DMS79 (cell line): ENCODE data around the gene CHEK2.
"Not testable (repeated sequence)": the region's sequence is repeated elsewhere in the genome, so short reads cannot be mapped to it uniquely, and the experiment has no call there.

Source experiments
- DNase-seq: peaks from one replicate; lab custom pipeline; 2025; lab: John Stamatoyannopoulos, UW

The CHEK2 gene

DNA sequence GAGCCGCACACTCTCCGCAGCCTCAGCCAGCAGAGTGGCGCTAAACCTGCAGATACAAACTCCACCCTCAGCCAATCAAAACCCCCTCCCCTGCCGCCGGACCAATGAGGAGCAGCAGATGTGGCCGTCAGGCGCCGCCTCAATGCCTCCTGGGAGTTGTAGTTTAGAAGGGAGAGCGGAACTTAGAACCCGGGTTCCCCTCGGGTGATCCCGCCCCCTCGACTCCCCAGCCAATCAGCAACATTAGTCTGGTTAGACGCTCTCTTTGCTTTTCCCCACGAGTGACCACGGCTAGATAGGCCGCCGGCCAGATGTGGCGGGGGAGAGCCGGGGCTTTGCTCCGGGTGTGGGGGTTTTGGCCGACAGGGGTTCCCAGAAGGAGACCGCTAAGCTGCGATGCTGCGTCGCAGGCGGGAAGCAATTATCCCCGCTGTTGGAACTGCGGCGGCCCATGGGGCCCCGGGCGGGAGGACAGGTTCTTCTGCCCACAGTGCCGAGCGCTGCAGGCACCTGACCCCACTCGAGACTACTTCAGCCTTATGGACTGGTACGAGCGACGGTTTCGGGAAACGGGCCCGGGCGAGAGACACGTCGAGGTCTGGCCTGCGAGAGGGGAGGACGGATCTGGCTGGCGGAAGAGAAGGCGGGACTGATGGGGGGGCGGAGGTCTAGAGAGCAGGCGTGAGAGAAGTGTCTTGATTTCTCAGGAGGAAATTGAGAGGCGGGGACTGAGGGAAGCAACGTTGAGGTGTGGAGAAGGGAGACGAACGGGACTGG is at the start of gene CHEK2, which contains the start of gene HSCB:
TSS of gene CHEK2 (minus strand) at position 36 of the 777 bp plus-strand sequence. CDS start 7,099 bp downstream, outside the sequence.
TSS of gene HSCB (plus strand) at position 255 of the 777 bp plus-strand sequence. CDS start at position 312, 57 bp downstream.
- peak; percentile 91 for DNase-seq

DNA sequence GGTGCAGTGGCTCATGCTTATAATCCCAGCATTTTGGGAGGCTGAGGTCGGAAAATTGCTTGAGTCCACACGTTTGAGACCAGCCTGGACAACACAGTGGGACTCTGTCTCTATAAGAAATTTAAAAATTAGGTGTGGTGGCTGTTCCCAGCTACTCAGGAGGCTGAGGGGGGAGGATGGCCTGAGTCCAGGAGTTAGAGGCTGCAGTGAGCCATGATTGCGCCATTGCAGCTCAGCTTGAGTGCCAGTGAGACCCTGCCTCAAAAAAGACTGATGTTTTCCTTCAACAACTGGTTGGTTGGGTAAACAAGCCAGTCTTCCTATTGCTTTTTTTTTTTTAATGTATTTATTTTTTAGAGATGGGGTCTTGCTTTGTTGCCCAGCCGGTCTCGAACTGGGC is 49.5 kb upstream of the CHEK2 start:
- no peak for DNase-seq

DNA sequence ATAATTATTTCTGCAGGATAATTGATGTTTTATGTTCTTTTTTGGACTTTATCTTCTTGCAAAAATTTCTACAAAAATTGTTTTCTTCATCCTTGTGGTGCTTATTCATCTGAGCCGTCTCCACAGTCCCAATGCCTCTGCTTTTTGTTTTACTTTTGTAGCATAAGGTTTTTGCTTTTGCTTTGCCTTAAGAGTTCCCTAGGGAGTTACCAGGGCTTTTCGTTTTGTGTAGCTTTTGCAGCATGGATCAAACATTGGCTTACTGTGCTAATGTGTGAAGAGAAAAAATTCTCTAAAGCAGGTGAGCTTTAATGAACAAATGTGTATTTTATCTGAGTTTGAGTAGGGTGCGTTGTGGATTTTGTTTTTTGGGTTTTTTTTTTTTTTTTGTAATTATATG is 47.0 kb upstream of the CHEK2 start:
- no peak for DNase-seq

DNA sequence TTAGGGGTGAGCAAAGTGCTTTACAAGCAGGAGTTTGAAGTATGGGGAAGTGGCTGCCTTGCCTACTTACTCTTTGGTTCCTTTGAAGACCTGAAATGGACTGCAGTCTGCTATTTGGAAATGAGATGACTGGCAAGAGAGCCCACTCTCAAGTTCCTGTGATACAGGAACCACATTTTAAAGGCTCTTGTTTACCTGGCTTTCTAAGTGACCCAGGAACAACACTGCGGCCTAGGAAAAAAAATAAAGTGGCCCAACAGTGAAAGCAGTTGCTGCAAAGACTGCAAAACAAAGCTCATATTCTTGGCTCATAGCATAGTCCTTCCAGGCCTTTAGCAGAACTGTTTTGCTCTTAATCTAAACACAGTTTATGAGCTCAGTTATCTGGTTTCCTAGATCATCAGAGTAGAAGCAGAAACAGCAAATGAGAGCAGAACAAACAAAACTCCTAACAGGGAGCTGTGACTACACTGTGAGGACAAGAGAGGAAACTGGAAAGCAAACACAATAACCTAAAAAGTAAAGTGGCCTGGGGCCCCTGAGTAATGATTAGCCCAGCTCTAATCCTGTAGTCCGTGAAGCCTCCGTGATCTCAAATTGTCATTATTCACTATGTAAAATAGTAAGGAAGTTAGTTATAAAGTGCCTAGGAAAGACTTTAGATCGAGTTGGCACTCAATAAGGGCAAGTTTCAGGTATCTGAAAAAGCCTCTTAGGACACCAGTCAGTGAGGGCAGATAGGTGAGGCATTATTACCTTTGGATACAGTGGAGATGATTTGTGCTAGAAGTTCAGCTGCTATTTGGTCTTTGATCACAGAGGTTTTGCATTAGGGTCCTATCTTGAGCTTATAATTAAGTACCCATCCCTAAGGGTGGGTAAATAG is 42.4 kb upstream of the CHEK2 start:
- DNase-seq, result peak; percentile 68

DNA sequence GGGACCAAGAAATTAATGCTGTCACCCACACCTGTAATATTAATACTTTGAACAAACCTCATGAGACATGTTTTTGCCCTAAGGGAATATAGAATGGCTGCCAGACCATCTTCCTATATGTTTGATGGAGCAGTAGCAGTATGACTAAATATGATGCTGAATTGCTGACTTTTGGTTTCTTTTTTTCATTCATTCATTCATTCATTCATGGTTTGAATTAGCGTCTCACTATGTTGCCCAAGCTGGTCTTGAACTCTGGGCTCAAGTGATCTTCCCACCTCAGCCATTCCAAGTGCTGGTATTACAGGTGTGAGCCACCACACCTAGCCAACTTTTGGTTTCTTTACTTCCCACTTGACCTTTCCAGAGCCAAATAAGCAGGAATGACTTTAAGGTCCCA is 38.7 kb upstream of the CHEK2 start:
- DNase-seq, result no peak

DNA sequence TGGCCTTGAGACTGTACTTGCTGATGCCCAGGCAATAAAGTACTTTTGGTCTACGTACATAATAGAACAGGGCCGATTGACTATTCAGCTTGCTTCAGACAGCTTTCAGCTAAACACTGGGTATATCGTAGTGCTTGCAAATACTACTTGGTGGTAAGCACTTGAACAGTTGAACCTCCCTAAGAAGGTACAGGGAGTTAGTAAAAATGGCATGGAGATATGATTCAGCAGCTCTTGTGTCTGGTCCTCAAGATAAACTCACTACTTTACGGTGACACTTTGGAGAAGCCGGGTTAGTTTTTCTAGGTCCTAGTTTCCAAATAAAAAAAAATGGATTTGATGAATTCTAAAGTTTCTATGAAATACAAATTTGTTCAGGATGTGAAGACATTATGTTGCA is 38.2 kb upstream of the CHEK2 start:
- DNase-seq, result no peak

DNA sequence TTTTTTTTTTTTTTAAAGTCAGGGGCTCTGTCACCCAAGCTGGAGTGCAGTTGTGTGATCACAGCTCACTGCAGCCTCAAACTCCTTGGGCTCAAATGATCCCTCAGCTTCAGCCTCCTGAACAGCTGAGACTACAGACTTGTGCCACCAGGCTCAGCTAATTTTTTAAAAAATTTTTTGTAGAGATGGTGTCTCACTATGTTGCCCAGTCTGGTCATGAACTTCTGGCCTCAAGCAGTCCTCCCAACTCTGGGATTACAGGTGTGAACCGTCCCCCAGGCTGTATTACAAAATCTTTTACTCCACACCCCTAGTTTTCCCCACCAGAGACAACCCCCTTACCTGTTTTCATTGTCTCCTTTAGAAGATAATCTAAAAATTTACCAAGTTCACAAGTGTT is 32.8 kb upstream of the CHEK2 start:
- DNase-seq, result no peak

DNA sequence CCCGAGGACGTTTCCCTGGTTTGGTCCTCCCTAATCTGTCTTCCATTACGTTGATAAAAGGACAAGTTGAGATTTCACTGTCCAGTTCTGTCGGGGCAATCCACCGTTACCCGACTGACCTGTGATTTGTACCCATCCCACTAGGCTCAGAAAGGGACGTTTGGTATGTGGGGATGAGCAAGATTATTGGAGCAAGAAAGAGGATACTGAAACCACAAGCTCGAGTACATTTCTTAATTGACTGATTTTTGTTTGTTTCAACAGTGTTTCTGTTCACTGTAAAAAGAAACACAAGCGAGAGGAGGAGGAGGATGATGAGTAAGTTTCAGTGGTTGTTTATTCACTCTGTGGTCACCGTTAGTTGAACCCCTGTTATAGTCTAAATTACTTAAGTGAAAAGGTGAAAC is 31.8 kb upstream of the CHEK2 start:
- no peak for DNase-seq

DNA sequence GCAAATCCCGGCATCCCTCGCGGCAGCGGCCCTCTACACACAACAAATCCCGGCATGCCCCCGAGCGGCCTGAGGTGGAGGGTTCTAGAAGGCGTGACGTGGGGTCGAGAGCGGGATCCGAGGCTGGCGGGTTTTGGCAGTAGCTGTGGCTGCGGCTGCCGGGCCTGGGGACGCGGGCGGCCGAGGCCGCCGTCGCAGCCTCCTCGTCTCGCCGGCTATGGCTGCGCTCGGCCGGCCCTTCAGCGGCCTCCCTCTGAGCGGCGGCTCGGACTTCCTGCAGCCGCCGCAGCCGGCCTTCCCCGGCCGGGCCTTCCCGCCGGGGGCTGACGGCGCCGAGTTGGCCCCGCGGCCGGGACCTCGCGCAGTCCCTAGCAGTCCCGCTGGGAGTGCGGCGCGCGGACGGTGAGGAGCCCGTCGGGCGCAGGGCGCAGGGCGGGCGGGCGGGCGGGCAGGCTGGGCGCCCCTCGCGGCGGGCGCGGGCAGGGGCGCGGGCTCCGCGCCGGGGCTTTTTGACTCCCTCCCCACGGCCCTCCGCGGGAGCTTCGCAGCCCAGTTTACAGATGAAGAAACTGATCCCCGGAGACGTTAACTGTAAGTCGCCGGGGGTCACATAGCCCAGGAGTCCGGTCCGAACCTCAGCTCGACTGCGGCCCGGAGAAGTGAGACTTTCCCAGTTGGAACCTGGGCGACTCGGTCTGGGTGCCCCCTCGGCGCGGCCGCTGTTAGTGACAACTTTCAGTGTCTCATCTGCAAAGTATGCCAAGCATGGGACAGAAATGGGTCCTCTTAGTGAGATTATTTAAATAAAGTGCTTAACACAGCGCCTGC is 31.2 kb upstream of the CHEK2 start, which contains the start of gene CCDC117:
TSS of gene CCDC117 (plus strand) at position 63 of the 828 bp plus-strand sequence. CDS start at position 218, 155 bp downstream.
- DNase-seq, result peak; percentile 75

DNA sequence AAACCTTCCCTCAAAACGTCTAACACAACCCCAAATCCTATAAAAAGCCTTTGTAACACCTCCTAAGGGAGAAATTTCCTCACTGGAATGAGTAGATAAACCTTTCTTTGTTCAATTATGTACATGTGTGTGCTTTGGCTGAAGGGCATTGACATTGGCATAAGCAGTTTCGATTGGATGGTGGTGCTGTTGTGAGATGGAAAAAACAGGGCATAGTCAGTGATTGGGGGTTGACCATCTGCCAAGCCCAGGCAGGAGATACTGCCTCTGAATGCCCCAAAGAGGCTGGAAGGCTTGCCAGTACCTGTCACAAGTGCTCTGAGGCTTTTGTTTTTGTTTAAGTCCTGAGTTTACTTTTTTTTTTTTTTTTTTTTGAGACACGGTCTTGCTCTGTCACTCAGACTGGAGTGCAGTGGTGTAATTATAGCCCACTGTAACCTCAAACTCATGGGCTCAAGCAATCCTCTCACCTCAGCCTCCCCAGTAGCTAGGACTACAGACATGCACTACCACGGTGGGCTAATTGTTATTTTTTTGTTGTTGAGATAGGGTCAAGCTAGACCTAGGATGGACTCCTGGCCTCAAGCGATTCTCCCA is 29.7 kb upstream of the CHEK2 start:
- peak; percentile 62 for DNase-seq

DNA sequence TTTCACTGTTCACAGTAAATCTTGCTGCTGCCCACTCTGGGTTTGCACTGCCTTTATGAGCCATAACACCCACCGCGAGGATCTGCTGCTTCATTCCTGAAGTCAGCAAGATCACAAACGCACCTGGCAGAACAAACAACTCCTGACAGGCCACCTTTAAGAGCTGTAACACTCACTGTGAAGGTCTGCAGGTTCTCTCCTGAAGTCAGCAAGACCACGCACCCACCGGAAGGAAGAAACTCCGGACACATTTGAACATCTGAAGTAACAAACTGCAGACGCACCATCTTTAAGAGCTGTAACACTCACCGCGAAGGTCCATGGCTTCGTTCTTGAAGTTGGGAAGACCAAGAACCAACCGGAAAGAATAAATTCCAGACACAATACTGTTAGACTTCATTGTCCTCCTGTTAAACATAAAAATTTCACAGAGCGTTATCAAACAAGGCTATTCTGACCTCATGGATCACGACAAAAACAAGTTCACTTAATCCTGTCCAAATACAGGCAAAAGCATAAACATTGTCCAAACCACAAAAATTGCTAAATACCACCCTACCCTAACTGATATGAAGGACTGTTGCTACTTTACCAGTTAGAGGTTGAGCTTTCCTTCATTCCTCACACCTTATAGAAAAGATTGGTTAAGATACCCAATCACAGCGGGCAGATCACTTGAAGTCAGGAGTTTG is 27.9 kb upstream of the CHEK2 start:
- no peak for DNase-seq

DNA sequence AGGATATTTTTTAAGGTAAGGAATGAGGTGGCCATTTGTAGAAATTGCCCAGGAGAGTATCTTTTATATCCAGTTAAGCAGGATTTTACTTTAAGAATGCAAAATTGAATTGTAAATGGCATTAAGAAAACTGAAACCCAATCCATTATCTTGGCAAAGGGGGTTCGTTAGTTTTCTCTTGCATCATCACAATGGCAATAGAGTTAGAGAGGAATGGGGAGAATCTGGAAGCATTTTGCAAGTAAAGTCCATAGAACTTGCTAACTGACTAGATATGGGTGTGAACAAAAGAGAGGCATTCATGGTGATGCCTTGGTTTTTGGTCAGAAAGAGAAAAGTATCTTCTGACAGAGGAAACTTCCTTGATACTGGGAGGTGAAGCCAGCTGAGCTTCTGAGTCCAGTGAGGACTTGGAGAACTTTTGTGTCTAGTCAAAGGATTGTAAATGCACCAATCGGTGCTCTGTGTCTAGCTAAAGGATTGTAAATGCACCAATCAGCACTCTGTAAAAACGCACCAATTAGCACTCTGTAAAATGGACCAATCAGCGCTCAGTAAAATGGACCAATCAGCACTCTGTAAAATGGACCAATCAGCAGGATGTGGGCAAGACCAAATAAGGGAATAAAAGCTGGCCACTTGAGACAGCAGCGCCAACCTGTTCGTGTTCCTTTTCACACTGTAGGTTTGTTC is 27.2 kb upstream of the CHEK2 start:
- no peak for DNase-seq

DNA sequence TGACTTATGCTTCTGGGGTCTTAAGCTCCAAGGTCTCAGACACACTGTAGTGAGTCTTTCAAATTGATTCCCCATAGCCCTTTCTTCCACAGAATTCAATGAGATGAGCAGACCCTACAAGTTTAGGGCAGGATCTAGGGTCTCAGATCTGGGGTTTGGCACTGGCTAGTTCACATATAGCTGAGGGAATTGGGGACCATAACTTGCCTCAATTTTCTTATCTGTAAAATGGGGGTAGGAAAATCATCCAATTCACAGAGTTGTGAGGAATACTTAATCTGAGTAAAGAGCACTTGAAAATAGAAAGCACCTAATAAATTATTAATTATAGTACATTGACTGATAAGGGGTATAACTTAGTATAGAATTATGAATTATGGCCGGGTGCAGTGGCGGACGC is 25.0 kb upstream of the CHEK2 start:
- no peak for DNase-seq

DNA sequence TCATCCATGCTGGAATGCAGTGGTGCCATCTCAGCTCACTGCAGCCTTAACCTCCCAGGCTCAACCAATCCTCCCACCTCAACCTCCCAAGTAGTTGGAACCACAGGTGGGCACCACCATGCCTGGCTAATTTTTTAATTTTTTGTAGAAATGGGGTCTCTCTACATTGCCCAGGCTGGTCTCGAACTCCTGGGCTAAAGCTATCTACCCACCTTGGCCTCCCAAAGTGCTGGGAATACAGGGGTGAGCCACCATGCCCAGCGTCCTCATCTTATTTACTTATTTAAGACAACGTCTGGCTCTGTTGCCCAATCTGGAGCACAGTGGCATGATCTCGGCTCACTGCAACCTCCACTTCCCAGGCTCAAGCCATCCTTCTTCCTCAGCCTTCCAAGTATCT is 20.4 kb upstream of the CHEK2 start:
- DNase-seq, result not testable (repeated sequence)

DNA sequence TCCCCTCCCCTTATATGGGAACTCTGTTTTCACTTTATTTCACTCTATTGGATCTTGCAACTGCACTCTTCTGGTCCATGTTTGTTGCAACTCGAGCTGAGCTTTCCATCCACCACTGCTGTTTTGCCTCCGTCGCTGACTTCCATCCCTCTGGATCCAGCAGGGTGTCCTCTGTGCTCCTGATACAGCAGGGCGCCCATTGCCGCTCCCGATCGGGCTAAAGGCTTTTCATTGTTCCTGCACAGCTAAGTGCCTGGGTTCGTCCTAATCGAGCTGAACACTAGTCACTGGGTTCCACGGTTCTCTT is 19.8 kb upstream of the CHEK2 start:
- DNase-seq, result no peak

DNA sequence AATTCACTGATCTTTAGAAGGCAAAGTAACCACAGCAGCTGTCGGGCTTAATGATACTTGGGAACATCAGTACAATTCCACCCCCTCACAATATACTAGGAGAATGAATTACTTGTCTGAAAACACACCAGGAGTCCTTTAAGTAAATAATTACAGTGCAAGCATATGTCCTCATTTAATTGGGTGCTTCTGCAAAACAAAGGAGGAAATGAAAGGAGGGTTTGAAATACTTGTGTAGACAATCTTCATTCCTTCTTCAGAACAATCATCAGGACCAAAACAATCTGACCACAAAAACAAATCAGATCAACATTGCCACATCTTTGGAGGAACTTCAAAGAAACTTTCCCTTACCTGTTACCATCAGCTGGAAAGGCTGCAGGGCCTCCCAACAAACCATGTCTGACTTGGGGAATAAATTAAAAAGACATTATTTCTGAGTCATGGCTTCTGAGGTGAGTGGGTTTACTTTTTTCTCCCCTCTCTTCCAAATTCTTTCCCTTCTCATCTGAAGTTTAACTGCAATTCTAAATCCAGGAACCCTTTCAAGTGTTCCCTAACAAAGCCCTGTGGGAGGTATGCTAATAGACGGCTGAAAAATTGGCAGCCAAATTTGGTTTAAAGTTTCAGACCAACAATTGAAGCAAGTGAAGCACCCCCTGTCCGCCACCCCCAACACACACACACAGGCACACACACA is 18.4 kb upstream of the CHEK2 start:
- DNase-seq, result no peak

DNA sequence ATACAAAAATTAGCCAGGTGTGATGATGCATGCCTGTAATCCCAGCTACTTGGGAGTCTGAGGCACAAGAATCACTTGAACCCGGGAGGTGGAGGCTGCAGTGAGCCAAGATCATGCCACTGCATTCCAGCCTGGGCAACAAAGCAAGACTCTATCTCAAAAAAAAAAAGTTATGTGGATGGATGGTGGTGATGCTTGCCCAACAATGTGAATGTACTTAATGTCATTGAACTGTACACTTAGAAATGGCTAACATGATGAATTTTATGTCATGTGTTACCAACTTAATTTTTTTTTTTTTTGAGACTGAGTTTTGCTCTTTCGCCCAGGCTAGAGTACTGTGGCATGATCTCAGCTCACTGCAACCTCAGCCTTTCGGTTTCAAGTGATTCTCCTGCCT is 12.9 kb upstream of the CHEK2 start:
- not testable (repeated sequence) for DNase-seq

DNA sequence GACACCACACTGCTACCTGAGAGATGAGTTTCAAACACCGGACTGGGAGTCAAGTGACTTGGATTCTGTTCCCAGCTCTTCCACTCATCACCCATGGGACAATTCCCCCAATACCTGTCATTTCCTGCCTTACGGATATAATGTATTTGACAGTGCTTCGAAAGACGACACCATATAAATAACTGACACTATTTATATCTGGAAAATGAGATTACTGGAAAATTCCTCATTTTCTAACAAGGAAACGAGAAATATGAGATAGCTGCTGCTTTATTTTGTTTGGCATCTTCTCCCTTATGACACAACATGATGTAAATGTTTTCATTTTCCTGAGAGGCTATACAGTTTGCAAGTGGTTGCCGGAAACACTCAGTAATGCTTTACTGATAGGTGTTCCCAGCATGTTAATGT is 8.9 kb upstream of the CHEK2 start:
- DNase-seq, result no peak

DNA sequence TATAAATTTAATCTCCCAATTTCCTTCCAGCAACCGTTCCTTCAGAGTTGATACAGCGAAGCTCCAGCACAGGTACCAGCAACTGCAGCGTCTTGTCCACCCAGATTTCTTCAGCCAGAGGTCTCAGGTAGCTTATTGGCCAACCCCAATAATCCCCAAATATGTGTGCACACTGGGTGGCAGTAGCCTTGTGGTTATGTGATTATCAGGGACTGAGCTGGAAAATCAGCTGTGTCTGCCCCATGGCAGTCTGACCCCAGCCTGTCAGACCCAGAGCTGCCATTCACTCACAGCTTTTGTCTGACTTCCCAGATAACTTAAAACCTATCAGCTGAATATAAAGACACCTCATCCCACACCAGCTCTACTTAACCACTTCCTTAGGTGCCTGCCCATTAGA is 2.2 kb upstream of the CHEK2 start:
- DNase-seq, result no peak

DNA sequence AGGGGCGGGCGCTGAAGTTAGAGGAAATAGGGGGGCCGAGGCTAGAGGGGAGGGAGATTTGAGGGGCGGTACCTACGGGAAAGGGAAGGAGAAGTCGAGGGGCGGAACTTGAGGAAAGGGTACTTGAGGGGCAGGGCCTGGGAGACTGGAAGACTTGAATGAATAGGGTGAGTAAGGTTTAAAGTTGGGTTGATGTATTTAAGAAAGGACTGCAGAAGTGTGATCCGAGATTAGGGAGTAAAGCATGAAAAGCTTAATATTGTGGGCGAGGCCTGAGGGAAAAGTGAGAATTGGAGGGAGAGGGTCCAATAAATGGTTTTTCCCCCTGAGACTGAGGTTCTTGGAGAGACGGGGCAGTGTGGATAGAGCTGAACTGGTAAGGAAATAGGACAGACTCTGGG is 942 bp upstream of the CHEK2 start:
- no peak for DNase-seq
